AG04449 (cell line): Measurements from ENCODE around the gene ERH.

Source experiments
- CTCF ChIA-PET: fragments of 350-600 bp; formaldehyde crosslinking; extraction: SDS; loops from one replicate; lab custom pipeline; 2021; ENCODE audit warnings: antibody characterized with exemption; lab: Yijun Ruan, JAX
- POLR2A ChIA-PET: fragments of 400-600, 350-600 bp; formaldehyde crosslinking; extraction: SDS; loops from one replicate; lab custom pipeline; 2020; ENCODE audit warnings: antibody characterized with exemption, inconsistent platforms; lab: Yijun Ruan, JAX
- DNase-seq: peaks from one replicate; pipeline ENCODE4 v3.0.0-alpha.2; 2010; ENCODE audit warnings: low read depth, low spot score
- H3K4me3 ChIP-seq: 2 replicates; pipeline ENCODE4 v1.5.1; 2011; ENCODE audit warnings: low read depth, mild to moderate bottlenecking, control low read depth, low read length
- CTCF ChIP-seq: IDR thresholded peaks from one replicate; pipeline ENCODE4 v1.5.1; 2011; ENCODE audit warnings: mild to moderate bottlenecking, moderate library complexity, low read length, control low read depth, inconsistent platforms; ENCODE audit not compliant: insufficient read depth; ENCODE audit errors: missing control alignments

The ERH gene

GRCh38 chr14:69430306-69430939 lies 32.3 kb upstream of the ERH start:
- CTCF ChIA-PET = interaction anchor here (0.6 kb wide), 1 partner anchor 29 kb away, joined by 3 read pairs; no protein-coding TSS in a partner anchor
- no peak for DNase-seq
- POLR2A ChIA-PET = no interaction called here
- no peak for TF ChIP-seq CTCF
- H3K4me3 ChIP-seq = no peak overlapping the region

GRCh38 chr14:69429643-69430042 lies 31.5 kb upstream of the ERH start:
- POLR2A ChIA-PET = no interaction called here
- CTCF ChIA-PET = interaction anchor here (0.6 kb wide), 1 partner anchor 30 kb away, joined by 3 read pairs; no protein-coding TSS in a partner anchor
- no peak for DNase-seq
- H3K4me3 ChIP-seq = no peak overlapping the region
- TF ChIP-seq CTCF = no peak

GRCh38 chr14:69428289-69428998 lies 30.3 kb upstream of the ERH start:
- DNase-seq = no peak
- no peak for TF ChIP-seq CTCF
- POLR2A ChIA-PET = no interaction called here
- CTCF ChIA-PET = interaction anchor here (1.9 kb wide), 1 partner anchor 186 kb away, joined by 7 read pairs; no protein-coding TSS in a partner anchor
- no peak overlapping the region for H3K4me3 ChIP-seq

- TF ChIP-seq CTCF = no peak
- ChIA-PET CTCF (interaction anchor here (1.9 kb wide), 1 partner anchor 185 kb away, joined by 7 read pairs; no protein-coding TSS in a partner anchor), POLR2A (no interaction called here)
- no peak overlapping the region for H3K4me3 ChIP-seq
- DNase-seq = no peak
Observed at GRCh38 chr14:69427596-69427995, 29.5 kb upstream of the ERH start.

GRCh38 chr14:69424149-69424923 lies 26.2 kb upstream of the ERH start:
- ChIA-PET CTCF (interaction anchor here (0.6 to 1.5 kb wide), 7 partner anchors 9 to 190 kb away, joined by 3 to 4 read pairs (median 3); no protein-coding TSS in a partner anchor), POLR2A (no interaction called here)
- TF ChIP-seq CTCF = no peak
- no peak for DNase-seq
- no peak overlapping the region for H3K4me3 ChIP-seq
